HG03520 (cell line): ENCODE data around the gene PRLR.
"Not testable (repeated sequence)": the region's sequence is repeated elsewhere in the genome, so short reads cannot be mapped to it uniquely, and the experiment has no call there.

Source experiments
- ATAC-seq: cut with Tn5 transposase; IDR thresholded peaks from one replicate; pipeline ENCODE4 v1.9.1; 2021; ENCODE audit warnings: mild to moderate bottlenecking, moderate library complexity; ENCODE audit not compliant: unreplicated experiment

The PRLR gene

DNA sequence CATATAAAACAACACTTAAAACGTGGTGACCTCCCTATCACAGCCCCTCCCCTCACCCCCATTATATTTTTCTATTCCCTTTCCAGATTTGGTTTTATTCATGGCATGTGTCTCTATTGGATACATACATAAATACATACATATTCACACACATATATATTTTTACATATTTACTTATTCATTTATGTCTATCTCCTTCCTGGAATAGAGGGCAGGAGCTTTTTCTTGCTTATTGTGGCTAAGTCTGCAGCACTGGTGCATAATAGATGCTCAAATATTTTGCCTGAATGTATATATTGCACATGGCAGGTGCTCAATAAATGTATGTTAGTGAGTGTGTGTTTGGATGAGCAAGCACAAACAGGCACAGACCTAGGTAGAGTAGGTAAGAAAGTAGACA, 185.0 kb downstream of the PRLR start:
- no peak for ATAC-seq

DNA sequence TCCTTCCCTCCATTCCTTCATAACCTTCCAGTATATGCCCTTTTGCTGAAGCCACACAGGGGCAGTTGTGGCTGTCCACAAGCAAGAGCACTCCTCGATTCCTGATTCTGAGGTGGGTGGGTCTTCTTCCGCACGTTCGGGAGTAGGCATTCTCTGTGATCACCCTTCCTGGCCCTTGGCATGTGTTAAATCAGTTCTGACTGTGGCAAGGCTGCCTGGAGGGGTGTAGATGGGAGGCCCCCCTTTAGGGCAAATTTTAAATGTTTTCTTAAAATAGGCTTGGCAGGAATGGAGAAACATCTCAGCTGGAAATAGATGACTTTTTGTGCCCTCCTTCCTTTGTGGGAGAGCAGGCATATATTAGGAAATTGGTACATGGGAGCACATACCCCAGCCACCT, 185.6 kb downstream of the PRLR start:
- ATAC-seq: no peak

DNA sequence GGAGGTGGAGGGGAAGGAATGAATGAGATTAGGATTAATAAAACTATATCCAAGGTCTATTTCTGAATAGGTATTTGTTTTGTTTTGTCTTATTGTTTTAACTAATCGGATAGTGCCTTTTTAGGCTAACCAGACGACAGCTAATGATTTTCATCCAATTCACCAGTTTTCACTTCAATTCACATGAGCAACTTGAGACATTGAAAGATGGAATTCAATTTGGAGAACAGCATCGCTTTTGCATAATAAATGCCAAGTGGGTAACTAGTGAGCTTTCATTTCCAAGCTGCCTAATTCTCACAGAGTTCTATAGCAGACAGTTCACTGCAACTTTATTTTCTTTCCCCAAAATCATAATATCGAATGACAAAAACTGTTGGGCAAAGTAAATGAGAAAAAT, 187.5 kb downstream of the PRLR start:
- ATAC-seq: no peak

DNA sequence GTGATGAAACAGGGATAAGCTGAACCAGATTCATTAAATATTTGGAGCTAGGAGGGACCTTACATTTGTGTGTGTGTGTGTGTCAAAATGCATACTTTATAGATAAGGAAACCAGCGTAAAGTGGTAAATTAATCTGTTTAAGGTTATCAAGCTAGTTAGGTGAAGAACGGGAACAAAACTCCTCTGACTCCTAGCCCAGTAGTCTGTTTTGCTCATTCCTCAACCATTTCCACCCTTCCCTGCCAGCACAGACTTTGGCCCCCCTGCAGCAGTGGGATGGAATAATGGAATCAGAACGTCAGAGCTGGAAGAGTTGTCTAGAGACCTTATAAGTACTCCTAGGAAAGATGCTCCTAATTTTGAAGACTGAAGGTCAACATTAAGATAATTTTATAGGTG, 189.0 kb downstream of the PRLR start:
- no peak for ATAC-seq

GRCh38 chr5:35038891-35039290, 191.4 kb downstream of the PRLR start:
- ATAC-seq: no peak

DNA sequence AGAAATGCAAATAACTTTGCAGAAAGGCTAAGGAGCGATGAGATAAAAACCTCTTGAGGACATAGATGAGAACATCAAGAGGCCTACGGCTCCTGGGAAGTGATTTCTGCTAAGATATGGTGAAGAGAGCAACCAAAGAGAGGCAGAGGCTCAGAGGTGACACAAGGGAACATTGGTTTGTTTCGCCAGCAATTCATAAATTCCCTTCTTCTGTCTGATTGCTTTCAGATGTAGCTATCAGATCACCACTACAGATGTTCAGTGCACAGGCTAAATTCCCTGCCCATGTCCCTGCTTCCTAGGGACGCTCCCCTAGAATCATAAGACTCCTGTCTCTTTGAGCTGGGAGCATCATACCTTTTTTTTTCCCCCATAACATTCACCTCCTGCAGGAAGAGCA, 193.8 kb downstream of the PRLR start:
- no peak for ATAC-seq

DNA sequence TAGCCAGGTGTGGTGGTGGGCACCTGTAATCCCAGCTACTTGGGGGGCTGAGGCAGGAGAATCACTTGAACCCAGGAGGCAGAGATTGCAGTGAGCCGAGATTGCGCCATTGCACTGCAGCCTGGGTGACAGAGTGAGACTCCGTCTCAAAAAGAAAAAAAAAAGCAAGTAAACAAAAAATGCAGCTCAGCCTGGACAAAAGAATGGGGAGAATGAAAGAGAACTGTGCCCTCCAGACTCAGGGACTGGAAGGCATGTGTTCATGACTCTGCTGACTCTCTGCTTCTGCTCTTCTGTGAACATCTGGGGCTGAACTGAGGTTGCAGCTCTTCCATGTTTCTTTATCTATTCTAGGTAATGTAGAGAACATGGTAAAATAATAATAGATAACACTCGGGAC, 194.4 kb downstream of the PRLR start:
- not testable (repeated sequence) for ATAC-seq

DNA sequence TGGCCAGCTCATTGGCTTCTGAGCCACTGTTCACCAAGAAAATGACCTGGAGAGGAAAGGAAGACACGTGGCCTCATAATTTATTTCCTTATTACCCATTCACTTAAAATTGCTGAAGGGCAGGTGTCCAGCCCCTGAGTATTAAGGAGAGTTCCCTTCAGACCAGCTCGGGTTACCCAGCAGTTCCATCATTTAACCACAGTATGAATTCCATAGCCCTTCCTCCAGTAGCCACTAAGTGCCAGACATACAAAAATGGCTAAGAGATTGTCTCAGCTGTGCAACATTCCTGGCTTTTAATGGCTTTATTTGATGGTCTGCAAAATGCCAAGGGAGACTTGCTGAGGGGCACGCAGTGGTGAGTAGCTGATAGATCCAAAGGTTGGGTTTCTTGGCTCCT, 195.0 kb downstream of the PRLR start:
- ATAC-seq: no peak

DNA sequence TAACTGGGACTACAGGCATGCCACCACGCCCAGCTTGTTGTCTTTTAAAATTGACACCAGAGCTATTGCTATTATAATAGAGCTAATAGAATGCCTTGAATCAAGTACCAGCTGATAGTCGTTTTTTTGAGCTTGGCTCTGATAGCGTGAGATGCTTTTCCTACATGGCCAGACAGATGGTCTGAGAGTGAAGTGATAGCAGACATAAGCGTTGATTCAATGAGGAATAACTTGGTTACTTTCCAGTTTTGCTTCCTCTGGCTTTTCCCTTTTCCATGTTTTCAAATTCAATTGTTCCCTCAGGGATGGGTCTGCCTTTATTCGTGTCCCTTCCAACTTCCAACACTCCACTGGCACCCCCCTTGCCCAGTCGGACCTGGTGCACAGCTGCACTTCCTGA, 197.9 kb downstream of the PRLR start:
- ATAC-seq: no peak

DNA sequence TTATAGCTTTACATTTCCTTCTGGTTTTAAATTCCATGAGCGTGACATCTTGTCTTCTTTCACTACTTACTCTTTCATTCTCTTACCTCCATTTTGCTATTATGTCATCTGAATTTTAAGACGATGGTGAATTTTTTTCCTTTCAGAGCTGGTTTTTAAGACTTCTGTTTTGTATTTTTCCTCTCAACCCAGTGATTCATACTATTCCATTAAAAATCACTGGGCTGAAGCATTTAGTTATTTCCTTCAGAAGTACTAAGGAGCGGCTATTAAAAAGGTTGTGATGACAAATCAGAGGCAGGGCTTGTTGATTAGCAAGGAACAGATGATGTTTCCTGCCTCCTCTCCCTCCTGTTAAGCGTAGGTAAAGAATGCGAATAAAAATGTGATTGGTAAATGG, 199.0 kb downstream of the PRLR start:
- ATAC-seq: no peak

- ATAC-seq: no peak
These were observed 199.7 kb downstream of the PRLR start for GRCh38 chr5:35030426-35031100.

DNA sequence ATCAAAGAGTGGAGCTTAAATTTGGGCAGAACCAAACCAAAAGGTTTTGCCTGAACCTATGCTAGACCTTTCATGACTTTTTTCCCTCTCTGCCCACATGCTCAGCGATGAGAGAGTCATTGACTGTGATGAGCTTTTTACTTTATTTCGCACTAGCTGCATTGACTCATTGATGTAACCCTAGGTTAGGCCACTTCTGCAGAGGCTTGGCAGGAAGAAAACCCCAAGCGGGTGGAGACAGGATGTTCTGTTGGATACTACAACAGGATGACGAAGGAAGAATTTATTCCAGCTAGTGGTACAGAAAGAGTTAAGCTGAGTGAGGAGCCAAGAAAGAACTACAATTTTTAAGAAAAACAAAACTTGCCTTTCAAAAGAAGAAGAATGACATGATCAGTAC, 201.0 kb downstream of the PRLR start:
- no peak for ATAC-seq

GRCh38 chr5:35026941-35027340, 203.3 kb downstream of the PRLR start:
- no peak for ATAC-seq

DNA sequence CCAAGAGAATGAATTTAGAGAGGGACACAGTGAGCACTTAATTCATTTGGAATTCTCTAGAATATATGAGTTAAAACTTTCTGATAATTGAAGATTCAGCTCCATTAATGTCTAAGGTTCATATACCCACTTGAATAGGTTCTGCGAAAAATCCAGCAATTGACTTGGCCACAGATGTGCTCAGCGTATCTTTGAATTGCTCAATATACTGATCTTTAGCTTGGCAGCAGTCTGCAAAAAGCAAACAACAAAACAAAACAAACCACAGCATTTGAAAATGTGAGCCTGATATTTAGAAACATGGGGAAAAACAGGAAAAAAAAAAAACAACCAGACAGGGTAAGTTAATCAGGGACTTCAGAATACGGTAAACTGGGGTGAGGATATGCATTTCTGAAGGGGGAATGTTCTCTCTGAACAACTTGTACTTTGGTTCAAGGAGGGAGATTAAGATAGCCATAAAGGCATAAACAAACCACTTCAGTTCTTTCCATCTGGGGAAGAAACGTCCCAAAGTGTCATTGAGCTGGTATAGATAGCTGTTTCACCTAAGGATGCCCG, 203.9 kb downstream of the PRLR start:
- ATAC-seq: no peak

DNA sequence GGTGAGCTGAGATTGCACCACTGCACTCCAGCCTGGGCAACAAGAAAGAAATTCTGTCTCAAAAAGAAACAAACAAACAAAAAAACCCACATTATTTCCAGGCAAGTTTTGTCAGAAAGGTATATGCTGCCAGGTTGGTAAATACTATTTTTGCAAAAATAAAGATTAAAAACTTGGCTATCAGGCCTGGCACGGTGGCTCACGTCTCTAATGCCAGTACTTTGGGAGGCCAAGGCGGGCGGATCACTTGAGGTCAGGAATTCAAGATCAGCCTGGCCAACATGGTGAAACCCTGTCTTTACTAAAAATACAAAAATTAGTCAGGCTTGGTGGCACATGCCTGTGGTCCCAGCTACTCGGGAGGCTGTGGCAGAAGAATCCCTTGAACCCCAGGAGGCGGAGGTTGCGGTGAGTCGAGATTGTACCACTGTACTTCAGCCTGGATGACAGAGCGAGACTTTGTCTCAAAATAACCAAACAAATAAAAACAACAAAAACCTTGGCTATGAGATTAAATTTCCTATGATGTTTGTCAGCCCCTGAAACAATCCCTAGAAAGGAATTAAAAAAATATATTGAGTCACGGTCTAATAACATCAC, 205.3 kb downstream of the PRLR start:
- no peak for ATAC-seq

GRCh38 chr5:35023391-35024178, 206.7 kb downstream of the PRLR start:
- no peak for ATAC-seq

DNA sequence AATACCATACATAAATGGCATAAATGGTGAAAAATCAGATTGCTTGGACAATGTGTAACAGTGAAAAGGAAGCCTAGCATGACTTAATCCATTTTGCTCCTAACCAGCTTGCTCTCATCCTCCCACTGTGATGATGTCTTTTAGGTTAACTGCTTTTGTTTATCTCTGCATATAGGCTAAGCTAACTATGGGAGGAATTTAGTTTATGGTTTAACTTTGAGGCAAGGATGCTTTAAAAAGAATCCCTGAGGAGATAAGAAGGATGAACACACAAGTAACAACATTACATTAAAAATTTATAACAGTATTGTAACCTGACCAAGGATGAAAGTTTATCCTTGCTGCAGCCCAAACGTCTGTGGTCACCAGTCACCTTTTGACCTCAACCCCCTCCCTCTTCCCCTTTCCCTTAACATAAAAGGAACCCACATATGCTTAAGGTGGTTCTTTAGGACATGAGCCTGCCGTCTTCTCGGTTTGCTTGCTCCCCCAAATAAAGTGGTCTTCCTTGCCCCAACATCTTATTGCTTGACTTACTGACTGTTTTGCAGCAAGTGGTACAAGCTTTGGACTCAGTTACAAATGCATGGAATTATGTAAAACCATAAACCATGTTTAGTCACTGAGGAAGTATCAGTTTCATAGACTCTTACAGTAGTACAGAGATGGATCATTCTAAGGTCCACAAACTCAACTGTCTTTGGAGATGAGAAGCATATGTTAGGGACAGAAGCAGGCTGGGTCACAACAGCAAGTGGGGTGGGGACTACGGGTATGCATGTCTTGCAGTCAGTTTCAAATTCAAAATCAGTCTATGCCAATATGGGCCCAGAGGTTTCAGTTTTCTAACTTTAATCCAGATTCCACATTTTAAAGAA, 213.9 kb downstream of the PRLR start:
- ATAC-seq: no peak

DNA sequence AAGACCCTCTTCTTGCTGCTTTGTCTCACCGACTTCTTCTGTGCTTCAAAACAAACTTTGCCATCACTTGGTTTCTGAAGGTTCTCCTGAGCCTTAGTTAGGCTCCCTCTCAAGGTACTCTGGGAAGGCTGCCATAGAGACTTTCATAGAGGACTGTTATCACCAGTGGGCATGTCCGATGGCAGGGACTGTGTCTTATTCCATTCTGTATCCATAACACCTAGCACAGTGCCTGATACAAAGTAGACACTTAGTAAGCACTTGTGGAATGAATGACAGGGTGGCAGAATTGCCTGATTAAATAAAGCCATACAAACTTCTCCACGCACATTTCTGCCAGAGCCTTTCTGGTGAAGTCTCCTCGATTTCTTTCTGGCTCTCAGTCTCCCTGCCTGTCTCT, 215.2 kb downstream of the PRLR start:
- ATAC-seq: no peak

DNA sequence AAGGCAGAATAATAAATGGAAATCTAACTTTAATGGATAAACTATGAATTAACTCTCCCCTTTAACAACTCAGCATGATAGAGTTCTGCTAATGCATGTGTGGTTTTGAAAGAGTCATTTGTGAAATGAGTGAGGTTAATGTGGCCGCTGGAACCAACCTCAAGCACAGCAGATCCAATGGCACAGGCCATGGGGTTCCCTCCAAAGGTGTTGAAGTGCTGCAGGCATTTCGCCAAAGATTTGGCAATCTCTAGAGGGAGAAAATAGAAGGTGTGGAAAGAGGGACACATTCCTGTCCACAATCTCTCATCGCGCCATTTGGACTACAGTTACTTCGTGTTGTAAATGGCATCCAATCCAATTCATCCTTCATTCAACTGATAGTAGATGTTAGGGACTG, 217.5 kb downstream of the PRLR start:
- ATAC-seq: no peak

- no peak for ATAC-seq
These were observed 217.9 kb downstream of the PRLR start for GRCh38 chr5:35012365-35012764.

DNA sequence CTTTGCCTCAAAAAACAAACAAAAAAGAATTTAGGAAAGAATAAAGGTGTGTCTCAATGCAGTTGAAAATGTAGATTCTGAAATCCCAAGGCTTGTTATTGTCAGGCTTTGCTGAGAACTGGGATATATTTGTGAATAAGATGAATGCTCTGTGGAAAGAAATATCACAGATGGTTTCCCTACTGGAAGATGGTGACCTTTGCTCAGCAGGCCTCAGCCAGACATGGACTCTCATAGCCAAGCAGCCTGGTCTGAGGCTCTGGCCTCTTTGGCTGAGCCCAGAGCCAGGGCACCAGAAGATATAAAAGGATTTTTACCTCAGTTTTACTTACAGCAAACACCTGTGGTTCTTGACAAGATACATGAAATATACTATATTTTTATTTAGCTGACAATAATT, 219.6 kb downstream of the PRLR start:
- ATAC-seq: no peak
